ENCODE results near the gene NCBP1. TPM values are rescaled to one million over a fixed set of nuclear protein-coding genes. Genes with fewer than 3 reads are reported as not detected.

The NCBP1 gene
- total RNA-seq, 1 donor: 37.3 TPM

DNA sequence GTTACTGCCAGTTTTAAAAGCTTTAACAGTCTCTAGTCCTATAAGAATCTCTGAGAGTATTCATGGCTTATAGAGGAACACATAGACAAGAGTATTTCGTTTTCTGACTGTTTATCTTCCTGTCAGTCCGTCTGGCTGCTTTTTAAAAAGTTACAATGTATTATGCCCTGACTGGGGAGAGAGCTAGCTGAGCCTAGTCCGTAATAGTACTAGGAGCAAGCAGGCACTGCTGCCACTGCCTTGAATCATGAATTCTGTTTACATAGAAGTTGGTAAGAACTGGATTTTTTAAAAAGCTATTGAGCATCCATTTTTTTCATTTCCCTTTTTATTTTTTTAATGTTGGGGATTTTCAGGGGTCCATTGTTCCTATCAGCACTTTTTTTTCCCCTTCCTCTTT is 37.0 kb downstream of the NCBP1 start:
- H3K27ac ChIP-seq (ENCODE audit: low read depth, low read length): no peak overlapping the region
- peaks cover 92% of the 10 kb centered on the region for H3K36me3 ChIP-seq (ENCODE audit: insufficient read depth, low read length)
- H3K9me3 ChIP-seq (ENCODE audit: low read depth, low read length): no peaks in the 10 kb centered on the region
- no peaks in the 10 kb centered on the region for H3K79me2 ChIP-seq (ENCODE audit: insufficient read depth, low read length)
- H3K4me3 ChIP-seq (ENCODE audit: insufficient read depth, low read length): no peak overlapping the region
- no peaks in the 10 kb centered on the region for H3K4me1 ChIP-seq (ENCODE audit: insufficient read depth, low read length)
- H4K20me1 ChIP-seq (ENCODE audit: insufficient read depth, low read length): no peaks in the 10 kb centered on the region
- no peak overlapping the region for H2AFZ ChIP-seq (ENCODE audit: low read length)
- no peak overlapping the region for H3K4me2 ChIP-seq (ENCODE audit: insufficient read depth, low read length)
- H3K27me3 ChIP-seq (ENCODE audit: insufficient read depth, low read length): no peaks in the 10 kb centered on the region
- DNase-seq (ENCODE audit: insufficient read length, low spot score, missing footprints): no peak
- TF ChIP-seq, protein P1, sequence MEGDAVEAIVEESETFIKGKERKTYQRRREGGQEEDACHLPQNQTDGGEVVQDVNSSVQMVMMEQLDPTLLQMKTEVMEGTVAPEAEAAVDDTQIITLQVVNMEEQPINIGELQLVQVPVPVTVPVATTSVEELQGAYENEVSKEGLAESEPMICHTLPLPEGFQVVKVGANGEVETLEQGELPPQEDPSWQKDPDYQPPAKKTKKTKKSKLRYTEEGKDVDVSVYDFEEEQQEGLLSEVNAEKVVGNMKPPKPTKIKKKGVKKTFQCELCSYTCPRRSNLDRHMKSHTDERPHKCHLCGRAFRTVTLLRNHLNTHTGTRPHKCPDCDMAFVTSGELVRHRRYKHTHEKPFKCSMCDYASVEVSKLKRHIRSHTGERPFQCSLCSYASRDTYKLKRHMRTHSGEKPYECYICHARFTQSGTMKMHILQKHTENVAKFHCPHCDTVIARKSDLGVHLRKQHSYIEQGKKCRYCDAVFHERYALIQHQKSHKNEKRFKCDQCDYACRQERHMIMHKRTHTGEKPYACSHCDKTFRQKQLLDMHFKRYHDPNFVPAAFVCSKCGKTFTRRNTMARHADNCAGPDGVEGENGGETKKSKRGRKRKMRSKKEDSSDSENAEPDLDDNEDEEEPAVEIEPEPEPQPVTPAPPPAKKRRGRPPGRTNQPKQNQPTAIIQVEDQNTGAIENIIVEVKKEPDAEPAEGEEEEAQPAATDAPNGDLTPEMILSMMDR (IDR thresholded peaks at IDR 0.05; ENCODE audit: extremely low read depth, low read depth, low read length): no peak

GRCh38 chr9:97672403-97672802 is 38.8 kb downstream of the NCBP1 start:
- Histone ChIP-seq H3K27ac (ENCODE audit: low read depth, low read length) (no peak overlapping the region), H3K9me3 (ENCODE audit: low read depth, low read length) (no peaks in the 10 kb centered on the region), H3K27me3 (ENCODE audit: insufficient read depth, low read length) (no peaks in the 10 kb centered on the region), H3K4me2 (ENCODE audit: insufficient read depth, low read length) (no peak overlapping the region), H3K79me2 (ENCODE audit: insufficient read depth, low read length) (no peaks in the 10 kb centered on the region), H3K4me1 (ENCODE audit: insufficient read depth, low read length) (no peaks in the 10 kb centered on the region), H4K20me1 (ENCODE audit: insufficient read depth, low read length) (no peaks in the 10 kb centered on the region), H3K4me3 (ENCODE audit: insufficient read depth, low read length) (no peak overlapping the region), H2AFZ (ENCODE audit: low read length) (no peak overlapping the region), H3K36me3 (ENCODE audit: insufficient read depth, low read length) (peaks cover 85% of the 10 kb centered on the region)
- no peak for DNase-seq (ENCODE audit: insufficient read length, low spot score, missing footprints)
- TF ChIP-seq, protein P1 (IDR thresholded peaks at IDR 0.05; ENCODE audit: extremely low read depth, low read depth, low read length): no peak

DNA sequence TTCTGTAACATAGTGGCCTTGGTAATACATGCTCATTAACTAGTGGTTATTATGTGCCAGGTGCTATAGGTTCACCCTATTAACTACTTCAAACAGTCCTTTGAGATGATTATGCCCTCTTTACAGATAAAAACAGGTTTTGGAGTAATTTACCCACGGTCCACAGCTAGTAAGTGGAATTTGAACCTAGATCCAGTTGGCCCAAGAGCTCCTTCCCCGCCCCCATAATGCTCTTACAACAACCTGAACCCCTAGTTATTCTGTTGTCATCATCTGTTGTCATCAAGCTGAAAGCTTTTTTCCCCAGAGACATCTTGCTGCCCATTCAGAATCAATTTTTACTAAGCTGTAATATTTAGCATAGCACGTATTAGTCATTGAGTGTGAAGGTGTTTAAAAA is 40.3 kb downstream of the NCBP1 start:
- TF ChIP-seq, protein P1 (IDR thresholded peaks at IDR 0.05; ENCODE audit: extremely low read depth, low read depth, low read length): no peak
- peaks cover 8% of the 10 kb centered on the region for H3K79me2 ChIP-seq (ENCODE audit: insufficient read depth, low read length)
- no peak overlapping the region for H2AFZ ChIP-seq (ENCODE audit: low read length)
- peaks cover 81% of the 10 kb centered on the region for H3K36me3 ChIP-seq (ENCODE audit: insufficient read depth, low read length)
- no peaks in the 10 kb centered on the region for H3K9me3 ChIP-seq (ENCODE audit: low read depth, low read length)
- no peaks in the 10 kb centered on the region for H3K4me1 ChIP-seq (ENCODE audit: insufficient read depth, low read length)
- H3K27ac ChIP-seq (ENCODE audit: low read depth, low read length): no peak overlapping the region
- peaks cover 7% of the 10 kb centered on the region for H4K20me1 ChIP-seq (ENCODE audit: insufficient read depth, low read length)
- no peak overlapping the region for H3K4me2 ChIP-seq (ENCODE audit: insufficient read depth, low read length)
- H3K27me3 ChIP-seq (ENCODE audit: insufficient read depth, low read length): no peaks in the 10 kb centered on the region
- no peak overlapping the region for H3K4me3 ChIP-seq (ENCODE audit: insufficient read depth, low read length)
- DNase-seq (ENCODE audit: insufficient read length, low spot score, missing footprints): no peak

DNA sequence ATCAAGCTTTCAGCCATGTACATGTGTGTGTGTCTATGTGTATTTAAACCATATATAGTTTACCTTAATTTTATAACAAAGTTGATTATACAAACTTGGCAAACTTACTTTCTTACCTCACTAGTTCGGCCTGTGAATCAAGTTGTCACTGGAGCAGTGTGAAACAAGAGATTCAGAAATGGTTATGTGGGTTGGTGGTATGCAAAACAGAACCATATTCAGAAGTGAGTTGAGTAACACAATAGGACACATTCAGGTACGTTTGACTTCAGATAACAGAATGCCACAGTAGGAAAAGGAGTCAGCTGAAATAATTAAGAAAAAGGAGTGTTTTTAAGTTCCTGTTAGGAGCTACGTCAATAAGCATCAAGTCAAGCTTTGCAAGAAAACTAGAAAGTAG is 42.0 kb downstream of the NCBP1 start:
- H4K20me1 ChIP-seq (ENCODE audit: insufficient read depth, low read length): peaks cover 7% of the 10 kb centered on the region
- no peaks in the 10 kb centered on the region for H3K9me3 ChIP-seq (ENCODE audit: low read depth, low read length)
- TF ChIP-seq, protein P1 (IDR thresholded peaks at IDR 0.05; ENCODE audit: extremely low read depth, low read depth, low read length): no peak
- H3K27ac ChIP-seq (ENCODE audit: low read depth, low read length): no peak overlapping the region
- DNase-seq (ENCODE audit: insufficient read length, low spot score, missing footprints): no peak
- H3K27me3 ChIP-seq (ENCODE audit: insufficient read depth, low read length): no peaks in the 10 kb centered on the region
- H3K79me2 ChIP-seq (ENCODE audit: insufficient read depth, low read length): peaks cover 8% of the 10 kb centered on the region
- H2AFZ ChIP-seq (ENCODE audit: low read length): no peak overlapping the region
- H3K4me3 ChIP-seq (ENCODE audit: insufficient read depth, low read length): no peak overlapping the region
- H3K4me2 ChIP-seq (ENCODE audit: insufficient read depth, low read length): no peak overlapping the region
- peaks cover 70% of the 10 kb centered on the region for H3K36me3 ChIP-seq (ENCODE audit: insufficient read depth, low read length)
- H3K4me1 ChIP-seq (ENCODE audit: insufficient read depth, low read length): no peaks in the 10 kb centered on the region
